Measurements from ENCODE around the gene TBC1D22A.

Gene TBC1D22A

DNA sequence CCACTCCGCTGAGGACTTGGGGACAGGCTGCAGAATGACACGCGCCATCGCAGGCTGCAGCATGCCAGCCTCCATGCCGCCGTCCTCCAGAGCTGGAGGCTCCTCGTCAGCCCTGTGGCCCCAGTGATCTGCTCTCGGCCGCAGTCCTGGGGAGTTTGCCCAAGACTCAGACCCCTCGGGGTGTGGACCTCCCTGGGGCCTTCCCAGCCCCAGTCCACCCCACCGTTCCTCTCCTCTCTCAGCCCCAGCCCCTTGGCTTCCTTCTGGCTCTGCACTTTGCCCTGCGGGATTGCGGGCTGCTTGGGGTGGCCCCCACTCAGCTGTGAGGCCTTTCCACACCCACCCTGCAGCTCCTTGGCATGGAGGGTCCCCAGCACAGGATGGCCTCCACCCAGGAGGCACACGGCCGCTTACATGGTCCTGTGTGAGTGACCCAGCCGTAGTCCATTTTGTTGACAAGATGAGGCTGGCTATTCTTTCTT is 414.9 kb downstream of the TBC1D22A start:
- no peak for DNase-seq

DNA sequence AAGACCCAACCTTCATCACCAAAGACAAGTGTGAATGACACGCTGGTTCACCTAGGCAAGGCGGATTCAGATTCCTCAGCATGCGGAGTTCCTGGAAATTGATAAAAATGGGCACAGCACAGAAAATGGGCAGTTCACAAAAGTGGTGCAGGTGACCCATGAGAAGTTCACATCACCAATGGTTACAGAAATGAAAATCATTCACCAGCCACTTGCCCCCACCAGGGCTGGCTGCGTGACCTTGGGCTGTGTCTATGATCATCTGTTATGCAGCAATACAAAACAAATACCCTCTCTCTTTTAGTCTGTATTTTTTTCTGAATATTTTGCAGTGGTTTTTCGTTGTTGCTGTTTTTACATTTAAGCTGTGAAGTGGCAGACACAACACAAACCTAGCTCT is 415.9 kb downstream of the TBC1D22A start:
- DNase-seq = no peak

DNA sequence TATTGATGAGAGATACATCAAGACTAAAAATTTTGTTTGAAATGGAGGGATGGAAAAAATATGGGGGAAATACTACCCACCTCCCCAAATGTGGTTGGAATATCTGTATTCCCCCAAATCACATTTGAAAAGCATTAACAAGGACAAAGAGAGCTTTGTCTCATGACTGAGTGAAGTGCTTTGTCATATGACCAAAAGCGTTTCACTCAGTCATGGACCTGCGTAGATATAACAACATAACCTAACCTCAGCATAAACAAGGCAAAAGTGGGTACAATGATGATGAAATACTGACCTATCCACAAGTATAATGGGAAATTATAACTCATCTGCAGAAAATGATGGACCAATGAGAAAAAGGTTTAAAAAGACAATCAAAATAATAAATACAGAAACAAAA is 418.3 kb downstream of the TBC1D22A start:
- DNase-seq = no peak

DNA sequence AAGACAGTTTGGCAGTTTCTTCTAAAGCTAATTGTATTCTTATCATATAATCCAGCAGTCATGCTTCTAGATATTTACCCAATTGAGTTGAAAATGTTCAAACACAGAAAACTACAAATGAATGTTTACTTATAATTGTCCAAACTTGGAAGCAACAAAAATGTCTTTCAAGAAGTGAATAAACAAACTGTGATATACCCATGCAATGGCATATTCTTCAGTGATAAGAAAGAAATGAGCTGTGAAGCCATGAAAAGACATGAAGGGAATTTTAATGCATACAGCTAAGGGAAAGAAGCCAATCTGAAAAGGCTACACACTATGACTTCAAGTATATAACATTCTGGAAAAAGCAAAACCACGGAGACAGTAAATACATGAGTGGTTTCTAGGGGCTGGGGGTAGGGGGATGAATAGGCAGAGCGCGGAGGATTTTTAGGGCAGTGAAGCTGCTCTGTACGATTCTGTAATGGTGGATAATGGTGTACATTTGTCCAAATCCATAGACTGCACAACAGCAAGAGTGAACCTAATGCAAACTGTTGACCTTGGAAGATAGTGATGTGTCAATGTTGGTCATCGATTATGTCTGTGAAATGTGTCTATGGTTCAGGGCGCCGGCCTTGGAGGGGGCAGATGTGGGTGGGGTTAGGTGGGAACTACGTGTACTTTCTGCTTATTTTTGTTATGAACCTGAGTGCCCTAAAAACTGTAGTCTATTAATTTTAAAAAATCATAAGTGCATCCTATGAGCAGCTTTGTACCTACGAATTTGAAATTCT is 424.9 kb downstream of the TBC1D22A start:
- DNase-seq = no peak

DNA sequence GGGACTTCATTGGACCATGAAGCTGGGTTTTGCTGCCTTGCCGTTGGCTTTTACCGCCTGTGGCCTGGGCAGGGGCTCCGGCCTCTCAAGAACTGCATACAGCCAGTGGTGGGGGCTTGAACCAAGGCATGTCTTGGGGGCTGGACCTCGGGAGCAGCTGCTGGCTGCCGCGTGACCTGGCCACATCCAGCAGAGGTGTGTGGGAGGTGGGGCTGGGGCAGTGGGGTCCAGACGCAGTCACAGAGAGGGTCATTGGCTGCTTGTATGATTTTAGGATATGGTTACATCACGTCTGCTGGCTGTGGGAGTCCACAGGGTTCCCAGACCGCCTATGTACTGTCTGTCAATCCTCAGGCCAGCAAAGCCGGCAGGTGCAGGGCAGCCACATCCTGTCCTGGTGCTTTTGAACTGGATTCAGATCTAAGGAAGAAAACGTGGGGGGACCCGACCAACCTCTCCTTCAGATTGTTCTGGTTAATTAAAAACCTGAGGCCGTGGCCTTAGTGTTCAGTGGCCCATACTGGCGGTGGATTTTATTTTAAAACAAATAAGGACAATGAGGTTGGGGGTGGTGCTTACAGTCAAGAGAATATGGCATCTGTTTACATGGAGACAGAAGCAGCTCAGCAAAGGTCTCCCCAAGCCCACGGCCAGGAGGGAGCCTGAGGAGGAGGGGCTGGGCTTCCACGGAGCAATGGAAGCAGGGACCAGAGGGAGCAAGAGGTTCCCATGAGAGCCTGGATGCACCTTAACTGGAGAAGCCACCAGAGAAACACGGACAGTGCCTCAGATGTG is 426.0 kb downstream of the TBC1D22A start:
- no peak for DNase-seq

DNA sequence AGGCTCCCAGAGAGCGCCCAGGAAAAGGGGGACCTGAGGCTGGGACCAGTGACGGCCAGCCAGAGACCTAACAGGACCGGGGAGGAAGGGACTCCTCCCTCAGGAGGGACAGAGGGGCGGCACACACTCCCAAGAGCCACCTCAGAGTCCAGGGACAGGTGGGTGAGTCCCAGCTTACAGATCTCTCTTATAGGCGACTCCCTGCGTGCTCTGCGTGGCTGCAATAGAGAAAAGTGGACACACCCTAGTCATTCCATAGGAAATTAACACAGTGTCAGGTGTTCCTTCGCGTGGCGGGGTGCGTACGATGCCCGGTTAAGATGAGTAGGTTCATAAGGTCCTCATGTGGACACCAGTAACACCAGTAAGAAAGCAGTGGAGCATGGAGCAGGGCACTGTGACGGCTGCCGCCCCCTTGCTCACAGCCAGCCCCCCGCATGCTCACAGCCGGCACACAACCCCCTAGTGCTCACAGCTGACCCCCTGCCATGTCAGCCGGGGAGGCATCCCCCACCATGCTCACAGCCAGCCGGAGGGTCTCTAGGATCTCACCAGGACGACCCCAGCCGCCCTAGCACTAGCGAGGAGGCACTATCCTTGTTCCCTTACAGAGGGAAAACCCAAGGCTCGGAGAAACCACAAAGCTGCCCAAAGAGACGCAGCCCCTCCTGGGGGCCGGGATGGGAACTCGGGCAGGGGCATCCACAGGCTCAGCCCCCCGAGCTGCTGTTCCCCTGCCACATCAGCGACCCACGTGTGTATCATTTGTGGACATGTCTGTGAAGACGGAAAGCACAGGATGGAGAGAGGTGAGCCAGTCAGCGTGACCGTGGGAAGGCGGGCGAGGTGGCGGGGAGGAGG is 426.8 kb downstream of the TBC1D22A start:
- no peak for DNase-seq

DNA sequence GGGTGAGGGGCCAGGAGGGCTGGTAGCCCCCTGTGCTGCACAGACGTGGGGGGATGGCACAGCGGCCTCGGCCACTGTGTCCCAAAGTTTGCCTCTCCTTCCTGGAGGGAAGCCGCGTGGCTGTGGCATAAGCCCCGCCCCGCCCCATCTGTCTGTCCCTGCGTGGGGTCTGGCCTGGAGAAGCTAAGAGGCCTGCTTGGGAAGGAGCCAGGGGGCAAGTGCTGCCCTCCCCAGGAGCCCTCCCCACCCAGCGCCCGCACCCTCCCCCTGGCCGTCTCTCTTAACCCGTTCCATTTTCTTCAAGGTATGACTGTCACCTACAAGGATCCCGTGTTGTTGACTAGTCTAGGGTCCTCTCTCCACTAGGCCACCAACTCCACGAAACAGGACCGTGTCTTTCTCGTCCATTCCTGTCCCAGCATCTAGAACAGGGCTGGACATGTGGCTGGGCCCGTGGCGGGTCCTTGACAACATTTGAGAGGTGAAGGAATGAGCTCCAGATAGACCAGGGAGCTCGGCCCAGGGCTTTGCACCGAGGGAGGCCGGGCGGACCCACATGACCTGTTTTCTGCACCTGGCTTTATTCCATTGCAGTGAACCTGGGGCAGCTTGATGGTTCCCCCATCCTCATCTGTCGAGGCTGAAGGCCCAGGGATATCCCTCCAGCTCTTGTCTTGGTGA is 428.0 kb downstream of the TBC1D22A start:
- peak in 1 of 2 experiments; percentile 29 for DNase-seq

DNA sequence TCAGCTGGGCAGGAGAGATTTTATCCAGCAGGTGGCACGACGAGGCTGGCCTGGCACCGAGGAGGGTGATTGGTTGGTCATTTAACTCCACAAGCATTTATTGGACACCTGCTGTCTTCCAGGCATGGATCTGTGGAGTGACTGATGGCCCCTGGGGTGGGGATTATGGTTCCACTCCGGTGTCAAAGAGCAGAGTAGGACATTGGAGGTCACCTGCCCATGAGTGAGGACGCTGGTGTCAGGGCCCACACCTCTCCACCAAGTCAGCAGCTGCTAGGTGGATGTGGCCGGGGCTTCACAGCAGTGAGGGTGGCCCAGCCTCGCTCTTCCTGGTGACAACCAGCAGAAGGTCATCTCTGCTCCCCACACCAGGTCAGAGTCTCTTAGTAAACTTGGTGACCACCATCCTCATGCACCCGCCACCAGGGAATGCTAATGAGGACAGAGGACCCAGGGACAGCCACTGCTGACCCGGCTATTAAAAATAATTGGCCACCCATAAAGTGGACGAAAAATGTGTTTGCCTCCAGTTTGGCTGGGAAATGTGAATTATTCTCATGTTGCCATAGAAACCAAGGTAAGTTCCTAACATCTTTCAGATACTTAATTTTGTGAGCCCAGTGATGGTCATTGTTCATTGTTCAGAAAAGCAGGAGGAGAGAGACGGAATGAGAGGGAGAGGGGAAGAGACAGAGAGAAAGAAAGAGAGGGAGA is 428.7 kb downstream of the TBC1D22A start:
- no peak for DNase-seq

DNA sequence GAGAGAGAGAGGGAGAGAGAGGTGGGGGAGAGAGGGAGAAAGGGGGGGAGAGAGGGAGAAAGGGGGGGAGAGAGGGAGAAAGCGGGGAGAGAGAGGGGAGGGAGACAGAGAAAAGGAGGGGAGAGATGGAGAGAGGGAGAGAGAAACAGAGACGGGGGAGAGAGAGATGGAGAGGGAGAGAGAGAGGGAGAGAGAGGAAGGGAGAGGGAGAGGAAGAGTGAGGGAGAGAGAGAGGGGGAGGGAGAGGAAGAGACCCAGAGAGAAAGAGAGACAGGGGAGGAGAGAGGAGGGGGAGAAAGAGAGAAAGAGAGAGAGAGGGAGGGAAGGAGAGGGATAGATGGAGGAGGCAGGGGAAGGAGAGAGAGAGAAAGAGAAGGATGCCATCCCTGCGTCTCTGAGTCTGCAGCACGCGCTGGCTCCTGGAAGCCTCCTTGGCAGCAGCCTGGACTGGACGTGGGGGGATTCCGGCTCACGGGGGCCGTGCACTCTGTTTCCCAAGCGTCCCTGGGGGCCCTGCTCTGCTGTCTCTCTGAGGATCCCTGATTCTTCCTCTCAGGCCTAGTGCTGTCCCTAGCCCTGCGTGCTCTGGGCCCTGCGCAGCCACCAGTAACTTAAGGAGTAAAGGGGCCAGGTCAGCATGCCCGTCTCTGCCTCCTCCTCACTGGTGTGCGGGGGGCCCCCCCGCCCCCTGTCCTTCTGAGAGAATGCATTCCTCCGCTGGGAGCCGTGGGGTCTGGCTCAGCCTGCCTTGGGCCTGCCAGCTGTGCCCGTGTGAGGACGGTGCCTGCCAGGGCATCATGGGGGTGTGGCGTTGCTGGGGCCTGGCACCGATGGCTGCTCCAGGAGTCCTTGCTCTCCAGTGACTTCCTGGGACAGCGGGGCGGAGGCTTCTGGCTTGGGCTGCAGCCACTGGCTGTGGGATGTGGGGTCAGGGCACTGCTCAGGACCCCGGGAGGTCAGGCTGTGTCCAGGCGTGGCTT is 429.5 kb downstream of the TBC1D22A start:
- DNase-seq = no peak

DNA sequence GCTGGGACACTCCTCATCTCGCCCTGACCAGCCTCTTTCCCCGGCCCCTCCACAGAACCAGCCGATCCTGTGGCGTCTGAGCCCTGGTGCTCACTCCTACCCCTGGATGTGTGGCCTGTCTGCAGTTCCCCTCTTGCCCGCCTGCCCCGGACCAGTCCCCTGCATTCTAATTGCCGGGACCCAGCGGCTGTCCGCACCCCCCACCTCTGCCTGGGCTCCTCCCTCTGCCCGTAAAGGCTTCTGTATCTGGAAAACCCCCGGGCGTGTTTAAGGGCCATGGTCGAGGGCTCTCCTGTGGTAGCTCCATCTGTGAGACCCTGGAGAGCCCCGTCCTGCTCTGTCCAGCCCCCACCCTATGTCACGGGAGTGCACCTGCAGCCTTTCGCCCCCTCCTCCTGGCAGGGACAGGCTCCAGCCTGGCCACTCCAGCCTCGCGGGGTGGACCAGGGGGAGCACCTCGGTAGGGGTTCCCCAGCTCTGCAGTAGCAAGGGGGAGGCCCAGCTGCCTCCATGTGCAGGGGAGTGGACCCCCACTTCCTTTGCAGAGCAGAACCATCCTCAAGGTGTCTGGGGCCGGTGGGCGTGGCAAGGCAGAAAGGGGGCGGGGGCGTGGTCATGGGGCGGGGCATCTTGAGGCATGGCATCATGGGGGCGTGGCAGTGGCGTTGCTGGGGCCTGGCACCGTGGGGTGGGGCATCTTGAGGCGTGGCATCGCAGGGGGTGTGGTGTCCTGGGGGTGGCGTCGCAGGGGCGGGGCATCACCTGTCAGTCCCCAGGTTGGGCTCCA is 430.4 kb downstream of the TBC1D22A start:
- no peak for DNase-seq

DNA sequence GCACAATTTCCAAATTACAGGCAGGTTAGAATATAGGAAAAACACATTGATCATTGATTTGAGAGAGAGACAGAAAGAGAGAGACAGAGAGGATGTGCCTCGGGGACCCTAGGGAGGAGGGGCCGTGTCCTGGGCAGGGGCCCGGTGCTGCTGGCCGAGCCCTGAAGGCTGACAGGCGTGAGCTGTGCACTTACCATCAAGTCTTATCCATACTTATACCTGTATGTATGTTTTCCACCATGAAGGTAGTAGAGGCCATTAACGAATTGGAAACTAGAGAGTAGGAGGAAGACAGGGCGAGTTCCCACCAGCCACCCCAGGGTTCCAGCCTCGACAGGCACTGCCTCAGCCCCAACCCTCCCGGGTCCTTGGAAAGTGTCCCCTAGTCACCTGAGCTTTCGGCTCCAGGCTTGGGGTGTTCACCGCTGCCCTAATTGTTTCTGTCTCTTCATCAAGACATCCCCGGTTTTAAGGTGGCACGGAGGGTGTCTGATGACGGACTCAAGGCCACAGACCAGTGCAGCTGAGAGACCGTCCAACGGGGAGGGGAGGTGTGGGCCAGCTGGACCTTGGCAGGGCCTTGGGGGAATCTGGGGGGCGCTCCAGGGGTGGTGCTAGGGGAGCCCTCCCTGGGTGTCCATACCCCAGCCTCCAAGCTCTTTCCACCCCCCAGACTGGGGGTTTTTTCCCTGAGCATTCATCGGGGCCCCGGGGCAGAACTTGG is 431.3 kb downstream of the TBC1D22A start:
- no peak for DNase-seq

DNA sequence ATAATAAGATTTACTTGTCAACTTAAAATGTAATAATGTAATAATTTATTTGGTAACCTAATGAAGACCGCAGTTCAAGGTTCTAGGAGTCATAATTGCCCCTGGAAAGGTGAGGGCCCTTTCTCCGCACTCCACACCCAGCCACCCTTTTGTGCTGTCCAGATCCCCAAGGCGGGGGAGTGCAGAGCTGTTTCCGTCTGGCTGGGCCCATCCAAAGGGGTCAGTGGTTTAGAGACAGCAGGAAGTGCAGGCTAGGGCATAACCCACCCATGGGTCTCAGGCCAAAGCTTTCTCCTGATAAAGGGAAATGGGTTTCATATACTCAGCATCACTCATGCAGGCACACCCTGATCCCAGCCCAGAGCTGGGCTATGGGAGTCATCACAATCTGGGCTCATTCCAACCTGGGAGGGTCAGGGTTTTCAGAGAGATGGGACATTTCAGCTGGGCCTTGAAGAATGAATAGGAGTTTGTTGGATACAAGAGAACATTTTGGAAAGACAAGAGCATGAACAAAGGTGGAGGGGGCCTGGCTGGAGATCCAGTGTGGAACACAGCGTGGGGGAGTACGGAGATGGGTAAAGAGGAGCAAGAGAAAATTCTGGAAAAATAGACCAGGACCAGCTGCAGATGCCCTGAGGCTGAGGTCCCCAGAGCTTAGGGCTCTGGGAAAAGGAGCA is 432.2 kb downstream of the TBC1D22A start:
- DNase-seq = no peak

DNA sequence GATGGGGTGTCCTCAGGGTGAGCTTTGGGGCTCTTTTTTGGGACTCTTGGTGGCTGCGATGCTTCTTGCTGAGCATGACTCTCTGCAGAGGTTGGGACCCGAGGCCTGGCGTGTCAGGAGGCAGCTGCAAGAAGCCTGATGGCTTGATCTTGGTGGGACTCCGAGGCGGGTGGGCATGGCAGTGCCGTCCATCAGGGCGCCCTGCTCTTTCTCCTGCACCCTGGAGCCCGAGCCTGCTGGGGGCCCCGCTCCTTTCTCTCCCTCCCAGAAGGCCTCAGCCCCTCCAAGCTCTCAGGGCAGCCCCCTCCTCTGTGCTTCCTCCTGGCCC is 432.7 kb downstream of the TBC1D22A start:
- DNase-seq = no peak

DNA sequence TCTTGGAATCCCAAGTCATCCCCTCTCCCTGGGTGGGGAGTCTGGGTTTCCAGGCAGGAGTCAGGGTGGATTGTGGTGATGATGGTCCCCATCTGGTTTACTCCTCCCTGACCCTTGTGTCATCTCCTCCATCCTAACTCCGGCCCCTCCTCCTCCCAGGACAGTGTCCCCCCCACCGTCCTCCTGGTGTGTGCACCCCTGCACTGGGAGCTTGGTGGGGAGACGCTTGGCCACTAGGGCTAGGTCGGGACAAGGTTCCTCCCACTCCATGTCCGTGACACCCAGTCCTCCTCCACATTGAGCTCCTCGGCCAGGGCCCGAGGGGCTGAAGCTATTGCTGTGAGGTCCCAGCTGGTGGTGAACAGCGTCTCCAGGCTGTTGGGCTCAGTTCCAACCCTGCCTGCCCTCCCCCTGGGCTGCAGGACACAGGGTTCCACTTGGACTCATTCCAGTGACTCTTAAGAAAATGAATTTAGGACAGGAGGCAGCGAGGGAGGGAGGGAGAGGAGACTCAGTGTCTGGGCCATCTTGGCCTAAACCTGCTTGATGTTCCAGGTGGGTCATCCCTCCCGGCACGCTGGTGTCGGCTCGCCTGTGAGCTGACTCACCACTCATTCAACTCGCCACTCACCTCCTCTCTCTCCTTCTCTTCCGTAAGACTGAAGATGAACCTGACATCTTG is 433.2 kb downstream of the TBC1D22A start:
- no peak for DNase-seq

DNA sequence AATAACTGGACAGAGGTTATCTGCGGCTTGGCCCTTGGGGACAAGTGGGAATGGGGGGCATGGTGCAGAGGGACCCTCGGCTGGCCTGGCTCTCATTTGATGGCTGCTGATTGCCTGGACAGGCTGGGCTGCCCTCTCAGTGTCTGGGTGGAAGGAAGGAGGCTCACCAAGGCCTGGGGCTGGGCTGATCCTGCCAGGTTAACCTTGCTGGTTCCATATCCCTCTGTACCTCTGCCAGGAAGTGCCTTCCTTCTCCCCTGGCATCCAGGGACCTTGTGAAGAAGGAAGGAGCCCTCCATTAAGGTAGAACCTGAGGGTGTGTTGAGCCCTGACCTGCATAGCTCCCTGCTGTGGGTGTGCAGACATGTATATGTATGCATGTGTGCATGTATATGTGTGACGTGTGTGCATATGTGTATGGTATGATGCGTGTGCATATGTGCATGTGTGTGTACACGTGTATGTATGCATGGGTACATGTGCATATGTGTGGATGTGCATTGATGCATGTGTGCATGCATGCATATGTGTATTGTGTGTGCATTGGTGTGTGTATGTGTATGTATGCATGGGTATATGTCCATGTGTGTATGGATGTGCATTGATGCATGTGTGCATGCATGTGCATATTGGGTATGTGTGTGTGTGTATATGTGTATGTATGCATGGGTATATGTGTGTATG is 433.9 kb downstream of the TBC1D22A start:
- no peak for DNase-seq

DNA sequence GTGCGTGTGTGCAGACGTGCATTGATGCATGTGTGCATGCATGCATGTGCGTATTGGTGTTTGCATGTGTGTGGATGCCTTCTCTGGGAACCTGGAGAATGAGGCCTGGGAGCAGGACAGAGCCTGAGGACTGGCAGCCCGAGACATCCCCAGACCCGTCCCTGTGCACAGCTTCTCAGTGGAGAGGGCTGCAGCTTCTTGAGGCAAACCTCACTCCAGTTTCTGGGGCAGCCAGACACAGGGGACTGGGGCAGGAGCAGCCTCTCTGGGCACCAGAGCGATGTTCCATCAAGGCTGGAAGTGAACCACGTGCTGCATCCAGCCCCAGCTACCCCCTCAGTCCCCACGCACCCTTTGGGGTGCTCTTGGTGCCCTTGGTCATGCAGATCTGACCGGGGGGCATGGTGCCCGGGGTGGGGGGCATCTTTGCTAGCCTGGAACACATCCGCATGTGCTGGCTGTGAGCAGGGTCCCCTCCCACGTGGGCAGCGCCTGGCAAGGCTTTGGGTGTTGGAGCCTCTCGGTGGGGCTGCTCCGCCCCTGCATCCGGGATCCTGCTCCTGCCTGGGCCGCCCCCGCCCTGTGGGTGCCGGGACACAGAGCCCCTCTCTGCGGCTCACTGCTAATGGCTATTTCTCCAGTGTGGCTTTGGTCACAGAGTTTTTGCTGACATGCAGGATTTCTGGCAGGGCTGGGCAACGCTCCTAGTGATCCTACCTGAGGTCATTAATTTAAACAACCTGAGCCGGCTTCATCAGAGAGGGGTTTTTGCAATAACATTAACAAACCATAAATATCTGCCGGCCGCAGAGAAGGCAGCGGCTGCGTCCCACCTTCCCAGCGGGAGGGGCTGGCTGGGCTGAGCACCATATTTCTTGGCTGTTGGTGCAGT is 434.7 kb downstream of the TBC1D22A start:
- DNase-seq = no peak

Measured in NCI-H446 (cell line).